H9 (cell line): ENCODE data around the gene SNTG2. TPM values are rescaled to one million over a fixed set of nuclear protein-coding genes. Genes with fewer than 3 reads are reported as not detected.

Experiments
- DNase-seq: peaks from one replicate; pipeline ENCODE4 v3.0.0-alpha.2; 2017
- H2AFZ ChIP-seq: one replicate; pipeline ENCODE4 v1.6.1; 2013; ENCODE audit warnings: mild to moderate bottlenecking, low read length, control low read depth, moderate library complexity
- H2AK5ac ChIP-seq: 2 replicates; pipeline ENCODE4 v1.6.1; 2013; ENCODE audit warnings: low read length, control low read depth, mixed read lengths; ENCODE audit not compliant: insufficient read length
- H2BK120ac ChIP-seq: one replicate; pipeline ENCODE4 v1.6.1; 2013; ENCODE audit warnings: low read depth, mild to moderate bottlenecking, low read length, control low read depth, inconsistent platforms; ENCODE audit not compliant: poor library complexity, severe bottlenecking
- H2BK12ac ChIP-seq: 2 replicates; pipeline ENCODE4 v1.6.1; 2013; ENCODE audit warnings: low read length, control low read depth, mixed read lengths, low read depth; ENCODE audit not compliant: insufficient read length
- H2BK15ac ChIP-seq: 2 replicates; pipeline ENCODE4 v1.6.1; 2013; ENCODE audit warnings: low read depth, low read length, control low read depth
- H2BK20ac ChIP-seq: one replicate; pipeline ENCODE4 v1.6.1; 2013; ENCODE audit warnings: low read depth, mild to moderate bottlenecking, low read length, control low read depth, inconsistent platforms; ENCODE audit not compliant: poor library complexity, severe bottlenecking
- H2BK5ac ChIP-seq: 2 replicates; pipeline ENCODE4 v1.6.1; 2013; ENCODE audit warnings: low read length, control low read depth, mixed read lengths; ENCODE audit not compliant: insufficient read length
- H3K14ac ChIP-seq: 2 replicates; pipeline ENCODE4 v1.6.1; 2013; ENCODE audit warnings: low read length, control low read depth; ENCODE audit not compliant: insufficient read depth
- H3K18ac ChIP-seq: 2 replicates; pipeline ENCODE4 v1.6.1; 2013; ENCODE audit warnings: low read depth, mild to moderate bottlenecking, mixed read lengths, low read length, control low read depth; ENCODE audit not compliant: insufficient read length
- H3K23ac ChIP-seq: 2 replicates; pipeline ENCODE4 v1.6.1; 2013; ENCODE audit warnings: low read length, control low read depth, mixed read lengths, low read depth; ENCODE audit not compliant: insufficient read length
- H3K23me2 ChIP-seq: 2 replicates; pipeline ENCODE4 v1.6.1; 2013; ENCODE audit warnings: low read depth, mild to moderate bottlenecking, mixed read lengths, low read length, control low read depth; ENCODE audit not compliant: insufficient read length, poor library complexity, severe bottlenecking
- H3K27ac ChIP-seq: 2 replicates; pipeline ENCODE4 v1.5.1; 2013; ENCODE audit warnings: low read length, control low read depth, mixed read lengths, low read depth; ENCODE audit not compliant: insufficient read length
- H3K27me3 ChIP-seq: 2 replicates; pipeline ENCODE4 v1.6.1; 2013; ENCODE audit warnings: low read length, control low read depth, inconsistent platforms; ENCODE audit not compliant: insufficient read depth
- H3K4ac ChIP-seq: 2 replicates; pipeline ENCODE4 v1.6.1; 2013; ENCODE audit warnings: low read depth, mild to moderate bottlenecking, control low read depth, inconsistent platforms, low read length, moderate library complexity
- H3K4me1 ChIP-seq: 2 replicates; pipeline ENCODE4 v1.6.1; 2013; ENCODE audit warnings: low read length, control low read depth, inconsistent platforms; ENCODE audit not compliant: insufficient read depth
- H3K4me2 ChIP-seq: 2 replicates; pipeline ENCODE4 v1.6.1; 2013; ENCODE audit warnings: low read length, control low read depth, mixed read lengths; ENCODE audit not compliant: insufficient read length, insufficient read depth
- H3K56ac ChIP-seq: 2 replicates; pipeline ENCODE4 v1.6.1; 2013; ENCODE audit warnings: low read depth, mild to moderate bottlenecking, mixed read lengths, low read length, control low read depth; ENCODE audit not compliant: insufficient read length
- H3K79me1 ChIP-seq: 2 replicates; pipeline ENCODE4 v1.6.1; 2013; ENCODE audit warnings: low read depth, mild to moderate bottlenecking, moderate library complexity, low read length, control low read depth, inconsistent platforms; ENCODE audit not compliant: insufficient read depth, poor library complexity, severe bottlenecking
- H3K79me2 ChIP-seq: 2 replicates; pipeline ENCODE4 v1.6.1; 2013; ENCODE audit warnings: low read length, control low read depth, inconsistent platforms; ENCODE audit not compliant: insufficient read depth
- H3K9ac ChIP-seq: 2 replicates; pipeline ENCODE4 v1.6.1; 2013; ENCODE audit warnings: low read length, control low read depth, mixed read lengths; ENCODE audit not compliant: insufficient read length; ENCODE audit errors: extremely low read depth
- H3K9me3 ChIP-seq: one replicate; pipeline ENCODE4 v1.6.1; 2013; ENCODE audit warnings: low read depth, low read length, inconsistent platforms; ENCODE audit not compliant: control insufficient read depth
- H3T11ph ChIP-seq: one replicate; pipeline ENCODE4 v1.6.1; 2013; ENCODE audit warnings: mild to moderate bottlenecking, low read length, control low read depth, inconsistent platforms
- H4K20me1 ChIP-seq: one replicate; pipeline ENCODE4 v1.6.1; 2013; ENCODE audit not compliant: control insufficient read depth, insufficient read length, insufficient read depth
- H4K5ac ChIP-seq: 2 replicates; pipeline ENCODE4 v1.6.1; 2013; ENCODE audit warnings: low read depth, mild to moderate bottlenecking, mixed read lengths, low read length, control low read depth; ENCODE audit not compliant: insufficient read length
- H4K8ac ChIP-seq: replicated peaks from 2 replicates; pipeline ENCODE4 v1.6.1; 2013; ENCODE audit warnings: low read length, control low read depth, mixed read lengths, low read depth; ENCODE audit not compliant: insufficient read length
- H4K91ac ChIP-seq: 2 replicates; pipeline ENCODE4 v1.6.1; 2013; ENCODE audit warnings: low read depth, mild to moderate bottlenecking, moderate library complexity, mixed read lengths, low read length, control low read depth; ENCODE audit not compliant: insufficient read length
- H3K27ac Mint-ChIP-seq, 3 experiments: 2 replicates in 2 of 3; 3 replicates in 1 of 3; pipeline ENCODE4 v1.8.0; 2020 to 2021; ENCODE audit warnings: mixed read lengths in 3 of 3, mild to moderate bottlenecking in 1 of 3, moderate library complexity in 1 of 3
- H3K27me3 Mint-ChIP-seq: 2 replicates; pipeline ENCODE4 v1.8.0; 2021; ENCODE audit warnings: low read depth, mild to moderate bottlenecking, moderate library complexity, mixed read lengths
- H3K36me3 Mint-ChIP-seq, 3 experiments: 2 replicates in 2 of 3; 3 replicates in 1 of 3; pipeline ENCODE4 v1.8.0; 2020 to 2021; ENCODE audit warnings: low read depth in 3 of 3, mixed read lengths in 3 of 3; ENCODE audit not compliant: insufficient read depth in 1 of 3
- H3K4me1 Mint-ChIP-seq, 2 experiments: 2 replicates each; pipeline ENCODE4 v1.8.0; 2020; ENCODE audit warnings: mixed read lengths in 2 of 2
- H3K4me3 Mint-ChIP-seq, 2 experiments: 2 replicates in 1 of 2; 3 replicates in 1 of 2; pipeline ENCODE4 v1.8.0; 2020 to 2021; ENCODE audit warnings: mild to moderate bottlenecking in 2 of 2, mixed read lengths in 2 of 2, moderate library complexity in 1 of 2
- H3K9me3 Mint-ChIP-seq, 2 experiments: 2 replicates in 1 of 2; 3 replicates in 1 of 2; pipeline ENCODE4 v1.8.0; 2020; ENCODE audit warnings: mild to moderate bottlenecking in 2 of 2, mixed read lengths in 2 of 2, moderate library complexity in 1 of 2
- WGBS: extraction: QIAGEN DNeasy Blood & Tissue Kit; methylation state at CpG from one replicate; pipeline ENCODE4 v1.1.7; 2013; ENCODE audit warnings: missing lambda C conversion rate, low lambda C conversion rate, mixed read lengths; ENCODE audit not compliant: insufficient read length; ENCODE audit errors: extremely low coverage; 5-methylcytosine and 5-hydroxymethylcytosine counted together
- total RNA-seq: library from RNA; stranded (reverse); gene quantifications from 2 replicates; pipeline ENCODE4 v1.2.1, GENCODE V29; 2021
- TF ChIP-seq, protein P1 (sequence below): fragments of 200-600 bp; sonication (generic); conservative IDR thresholded peaks from 3 replicates; pipeline ENCODE4 v1.8.0; 2021; ENCODE audit warnings: antibody characterized with exemption, mild to moderate bottlenecking

The SNTG2 gene
- total RNA-seq, 1 experiment from 2014 or later = 13.2 TPM

DNA sequence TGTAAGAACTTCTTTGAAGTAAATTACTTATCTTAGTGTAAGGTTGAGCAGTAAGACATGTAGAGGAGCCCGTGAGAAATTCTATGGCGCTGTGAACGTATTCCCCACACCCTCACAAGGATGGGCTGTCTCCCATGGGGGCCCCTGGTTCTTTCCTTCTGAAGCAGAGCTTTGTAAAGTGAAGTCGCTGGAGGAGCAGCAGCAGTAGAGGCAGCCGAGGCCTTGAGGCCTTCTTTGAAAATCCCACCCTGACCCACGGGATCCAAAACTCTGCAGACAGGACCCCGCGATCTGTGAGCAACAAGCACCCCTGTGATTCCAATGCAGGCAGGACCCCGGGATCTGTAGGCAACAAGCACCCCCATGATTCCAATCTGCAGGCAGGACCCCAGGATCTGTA is 23.8 kb upstream of the SNTG2 start:
- Mint-ChIP-seq H3K27ac (no peak overlapping the region), H3K9me3 (peaks cover 15 to 16% of the 10 kb centered on the region in 2 experiments), H3K27me3 (peaks cover 18% of the 10 kb centered on the region), H3K4me3 (no peak overlapping the region), H3K4me1 (peaks cover 33 to 34% of the 10 kb centered on the region in 2 experiments), H3K36me3 (peaks cover 0 to 18% (median 10%) of the 10 kb centered on the region in 3 experiments; a peak in 5 of 7 replicates)
- H3K9ac ChIP-seq = no peak overlapping the region
- no peak overlapping the region for H2BK120ac ChIP-seq
- no peak overlapping the region for H2BK5ac ChIP-seq
- H3K4me2 ChIP-seq = no peak overlapping the region
- no peak overlapping the region for H3K56ac ChIP-seq
- H3K4ac ChIP-seq = no peak overlapping the region
- H4K20me1 ChIP-seq = no peaks in the 10 kb centered on the region
- no peak overlapping the region for H4K91ac ChIP-seq
- no peak overlapping the region for H2AK5ac ChIP-seq
- no peak overlapping the region for H4K5ac ChIP-seq
- TF ChIP-seq, protein P1, sequence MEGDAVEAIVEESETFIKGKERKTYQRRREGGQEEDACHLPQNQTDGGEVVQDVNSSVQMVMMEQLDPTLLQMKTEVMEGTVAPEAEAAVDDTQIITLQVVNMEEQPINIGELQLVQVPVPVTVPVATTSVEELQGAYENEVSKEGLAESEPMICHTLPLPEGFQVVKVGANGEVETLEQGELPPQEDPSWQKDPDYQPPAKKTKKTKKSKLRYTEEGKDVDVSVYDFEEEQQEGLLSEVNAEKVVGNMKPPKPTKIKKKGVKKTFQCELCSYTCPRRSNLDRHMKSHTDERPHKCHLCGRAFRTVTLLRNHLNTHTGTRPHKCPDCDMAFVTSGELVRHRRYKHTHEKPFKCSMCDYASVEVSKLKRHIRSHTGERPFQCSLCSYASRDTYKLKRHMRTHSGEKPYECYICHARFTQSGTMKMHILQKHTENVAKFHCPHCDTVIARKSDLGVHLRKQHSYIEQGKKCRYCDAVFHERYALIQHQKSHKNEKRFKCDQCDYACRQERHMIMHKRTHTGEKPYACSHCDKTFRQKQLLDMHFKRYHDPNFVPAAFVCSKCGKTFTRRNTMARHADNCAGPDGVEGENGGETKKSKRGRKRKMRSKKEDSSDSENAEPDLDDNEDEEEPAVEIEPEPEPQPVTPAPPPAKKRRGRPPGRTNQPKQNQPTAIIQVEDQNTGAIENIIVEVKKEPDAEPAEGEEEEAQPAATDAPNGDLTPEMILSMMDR = no peak
- H3K23ac ChIP-seq = no peak overlapping the region
- H3K27ac ChIP-seq = no peak overlapping the region
- H3K79me1 ChIP-seq = no peaks in the 10 kb centered on the region
- H3K14ac ChIP-seq = no peak overlapping the region
- H3K4me1 ChIP-seq = peaks cover 13% of the 10 kb centered on the region; the same call in 1 of the 2 replicates
- H2AFZ ChIP-seq = no peak overlapping the region
- H3K23me2 ChIP-seq = no peaks in the 10 kb centered on the region
- H4K8ac ChIP-seq = no peak overlapping the region
- H3K18ac ChIP-seq = no peak overlapping the region
- WGBS = no CpG with 5 or more reads among the region's 9 CpGs
- DNase-seq = no peak
- H2BK20ac ChIP-seq = no peak overlapping the region
- H3K79me2 ChIP-seq = no peaks in the 10 kb centered on the region
- H3K9me3 ChIP-seq = no peaks in the 10 kb centered on the region
- H2BK15ac ChIP-seq = no peak overlapping the region
- no peak overlapping the region for H3T11ph ChIP-seq
- no peaks in the 10 kb centered on the region; the same call in 1 of the 2 replicates for H3K27me3 ChIP-seq
- no peak overlapping the region for H2BK12ac ChIP-seq
